ENCODE data around the gene TNFRSF17.

TNFRSF17 gene

GRCh38 chr16:11972128-11972527, 7.1 kb downstream of the TNFRSF17 start:
- DNase-seq (ENCODE audit: low read depth), result no peak

- no peak for DNase-seq (ENCODE audit: low read depth)
Measured at GRCh38 chr16:11973070-11973469, 8.1 kb downstream of the TNFRSF17 start.

GRCh38 chr16:11976850-11977375, 11.9 kb downstream of the TNFRSF17 start:
- no peak for DNase-seq (ENCODE audit: low read depth)

- DNase-seq (ENCODE audit: low read depth), result no peak
Measured at GRCh38 chr16:11977376-11978041, 12.5 kb downstream of the TNFRSF17 start.

- no peak for DNase-seq (ENCODE audit: low read depth)
Measured at GRCh38 chr16:11978080-11978479, 13.1 kb downstream of the TNFRSF17 start.

- no peak for DNase-seq (ENCODE audit: low read depth)
Measured at GRCh38 chr16:11979013-11979672, 14.1 kb downstream of the TNFRSF17 start.

GRCh38 chr16:11980136-11980844, 15.3 kb downstream of the TNFRSF17 start:
- DNase-seq (ENCODE audit: low read depth), result no peak

- no peak for DNase-seq (ENCODE audit: low read depth)
Measured at GRCh38 chr16:11985250-11985649, 20.2 kb downstream of the TNFRSF17 start.

- no peak for DNase-seq (ENCODE audit: low read depth)
Measured at GRCh38 chr16:11986521-11987057, 21.6 kb downstream of the TNFRSF17 start.

- DNase-seq (ENCODE audit: low read depth), result no peak
Measured at GRCh38 chr16:11988258-11988978, 23.4 kb downstream of the TNFRSF17 start.

GRCh38 chr16:11990702-11991390, 25.8 kb downstream of the TNFRSF17 start:
- DNase-seq (ENCODE audit: low read depth), result no peak

- no peak for DNase-seq (ENCODE audit: low read depth)
Measured at GRCh38 chr16:11992008-11992584, 27.1 kb downstream of the TNFRSF17 start.

GRCh38 chr16:11992586-11993524, 27.8 kb downstream of the TNFRSF17 start:
- DNase-seq (ENCODE audit: low read depth), result no peak

GRCh38 chr16:11994143-11995119, 29.4 kb downstream of the TNFRSF17 start:
- no peak for DNase-seq (ENCODE audit: low read depth)

GRCh38 chr16:11996433-11997330, 31.7 kb downstream of the TNFRSF17 start:
- DNase-seq (ENCODE audit: low read depth), result no peak

GRCh38 chr16:12000032-12000431, 35.0 kb downstream of the TNFRSF17 start:
- no peak for DNase-seq (ENCODE audit: low read depth)

- DNase-seq (ENCODE audit: low read depth), result no peak
Measured at GRCh38 chr16:12002447-12003006, 37.5 kb downstream of the TNFRSF17 start.

Measured in activated gamma-delta T cell treated with anti-CD3 and anti-CD28 coated beads, Interleukin-2, amount 50 U/mL, for 16 hours (primary cell).